SU-DHL-6 (cell line): Measurements from ENCODE around the gene AGBL4.

ENCODE experiments used
- H2AFZ ChIP-seq: fragments of 200-600 bp; sonication (generic); 2 replicates; pipeline ENCODE4 v1.6.1; 2014; ENCODE audit warnings: low read depth, mild to moderate bottlenecking, moderate library complexity, mixed read lengths, antibody characterized with exemption, low read length; ENCODE audit not compliant: severe bottlenecking
- H3F3A ChIP-seq: fragments of 200-600 bp; shearing (Covaris generic); 2 replicates; pipeline ENCODE4 v1.6.0; 2016; ENCODE audit warnings: antibody characterized with exemption, mild to moderate bottlenecking; ENCODE audit not compliant: insufficient read depth
- H3K27ac ChIP-seq: fragments of 200-600 bp; sonication (generic); 2 replicates; pipeline ENCODE4 v1.5.1; 2016; ENCODE audit warnings: low read depth, mild to moderate bottlenecking, low read length, moderate library complexity, mixed read lengths
- H3K27me3 ChIP-seq: fragments of 200-600 bp; sonication (generic), shearing (Covaris generic); 2 replicates; pipeline ENCODE4 v1.6.0; 2014; ENCODE audit warnings: mild to moderate bottlenecking, low read length
- H3K36me3 ChIP-seq: fragments of 200-600 bp; sonication (generic); 2 replicates; pipeline ENCODE4 v1.6.1; 2014; ENCODE audit warnings: mild to moderate bottlenecking, low read length, mixed read lengths
- H3K4me2 ChIP-seq: fragments of 300-600, 200-600 bp; shearing (Covaris generic), sonication (generic); 2 replicates; pipeline ENCODE4 v1.6.0; 2014; ENCODE audit warnings: low read length, low read depth, mild to moderate bottlenecking; ENCODE audit not compliant: poor library complexity, severe bottlenecking
- H3K4me3 ChIP-seq: fragments of 200-600 bp; sonication (generic); 2 replicates; pipeline ENCODE4 v1.5.1; 2014; ENCODE audit warnings: antibody characterized with exemption, low read length, mild to moderate bottlenecking, mixed read lengths; ENCODE audit not compliant: insufficient read depth, poor library complexity, severe bottlenecking
- H3K79me2 ChIP-seq: fragments of 200-600 bp; sonication (generic); 2 replicates; pipeline ENCODE4 v1.6.1; 2014; ENCODE audit warnings: mild to moderate bottlenecking, low read length, moderate library complexity; ENCODE audit not compliant: insufficient read depth
- H3K9ac ChIP-seq: fragments of 200-600 bp; sonication (generic); 2 replicates; pipeline ENCODE4 v1.7.0; 2014; ENCODE audit warnings: mild to moderate bottlenecking, low read length
- H3K9me2 ChIP-seq: fragments of 200-600 bp; sonication (generic); replicated peaks from 2 replicates; pipeline ENCODE4 v1.6.1; 2014; ENCODE audit warnings: low read length; ENCODE audit not compliant: insufficient read depth
- H3K9me3 ChIP-seq: fragments of 200-600 bp; sonication (generic); 2 replicates; pipeline ENCODE4 v1.6.1; 2014; ENCODE audit warnings: low read length, mixed read lengths; ENCODE audit not compliant: insufficient read depth
- H4K20me1 ChIP-seq: fragments of 200-600 bp; sonication (generic); 2 replicates; pipeline ENCODE4 v1.6.1; 2014; ENCODE audit warnings: low read depth, mild to moderate bottlenecking, antibody characterized with exemption, low read length, moderate library complexity, mixed read lengths
- EZH2phosphoT487 ChIP-seq: fragments of 200-600 bp; sonication (generic), shearing (Covaris generic); conservative IDR thresholded peaks from 2 replicates; pipeline ENCODE4 v1.6.1; 2018; ENCODE audit warnings: mild to moderate bottlenecking, antibody characterized with exemption, low read length, moderate library complexity, mixed read lengths
- TF ChIP-seq, protein P1 (sequence below): fragments of 200-600 bp; sonication (generic); IDR thresholded peaks from one replicate; pipeline ENCODE4 v1.5.1; 2017; ENCODE audit warnings: antibody characterized with exemption, mild to moderate bottlenecking, low read length, moderate library complexity; ENCODE audit not compliant: insufficient read depth, poor library complexity, severe bottlenecking

The AGBL4 gene

GRCh38 chr1:48841461-48841860, 1182.3 kb downstream of the AGBL4 start:
- no peaks in the 10 kb centered on the region for H3K9me2 ChIP-seq
- H3K9me3 ChIP-seq, result no peaks in the 10 kb centered on the region
- no peaks in the 10 kb centered on the region for H3K36me3 ChIP-seq
- H3K4me2 ChIP-seq, result no peak overlapping the region
- H3K4me3 ChIP-seq, result no peak overlapping the region
- H3K27ac ChIP-seq, result no peak overlapping the region
- no peaks in the 10 kb centered on the region for H3F3A ChIP-seq
- TF ChIP-seq, protein P1, sequence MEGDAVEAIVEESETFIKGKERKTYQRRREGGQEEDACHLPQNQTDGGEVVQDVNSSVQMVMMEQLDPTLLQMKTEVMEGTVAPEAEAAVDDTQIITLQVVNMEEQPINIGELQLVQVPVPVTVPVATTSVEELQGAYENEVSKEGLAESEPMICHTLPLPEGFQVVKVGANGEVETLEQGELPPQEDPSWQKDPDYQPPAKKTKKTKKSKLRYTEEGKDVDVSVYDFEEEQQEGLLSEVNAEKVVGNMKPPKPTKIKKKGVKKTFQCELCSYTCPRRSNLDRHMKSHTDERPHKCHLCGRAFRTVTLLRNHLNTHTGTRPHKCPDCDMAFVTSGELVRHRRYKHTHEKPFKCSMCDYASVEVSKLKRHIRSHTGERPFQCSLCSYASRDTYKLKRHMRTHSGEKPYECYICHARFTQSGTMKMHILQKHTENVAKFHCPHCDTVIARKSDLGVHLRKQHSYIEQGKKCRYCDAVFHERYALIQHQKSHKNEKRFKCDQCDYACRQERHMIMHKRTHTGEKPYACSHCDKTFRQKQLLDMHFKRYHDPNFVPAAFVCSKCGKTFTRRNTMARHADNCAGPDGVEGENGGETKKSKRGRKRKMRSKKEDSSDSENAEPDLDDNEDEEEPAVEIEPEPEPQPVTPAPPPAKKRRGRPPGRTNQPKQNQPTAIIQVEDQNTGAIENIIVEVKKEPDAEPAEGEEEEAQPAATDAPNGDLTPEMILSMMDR, result no peak
- no peaks in the 10 kb centered on the region for H4K20me1 ChIP-seq
- H3K79me2 ChIP-seq, result no peaks in the 10 kb centered on the region
- no peak overlapping the region for H2AFZ ChIP-seq
- no peak overlapping the region for H3K9ac ChIP-seq
- no peaks in the 10 kb centered on the region for H3K27me3 ChIP-seq

- Histone ChIP-seq H3K27ac (no peak overlapping the region), H3K4me2 (no peak overlapping the region), H3F3A (no peaks in the 10 kb centered on the region), H3K79me2 (no peaks in the 10 kb centered on the region), H3K9me3 (no peaks in the 10 kb centered on the region), H4K20me1 (no peaks in the 10 kb centered on the region), H3K9ac (no peak overlapping the region), H3K4me3 (no peak overlapping the region), H3K27me3 (no peaks in the 10 kb centered on the region), H3K9me2 (no peaks in the 10 kb centered on the region), H2AFZ (no peak overlapping the region), H3K36me3 (no peaks in the 10 kb centered on the region)
- TF ChIP-seq, protein P1, result no peak
- TF ChIP-seq EZH2phosphoT487, result no peak
Measured at GRCh38 chr1:48831120-48831978, 1192.4 kb downstream of the AGBL4 start.

DNA sequence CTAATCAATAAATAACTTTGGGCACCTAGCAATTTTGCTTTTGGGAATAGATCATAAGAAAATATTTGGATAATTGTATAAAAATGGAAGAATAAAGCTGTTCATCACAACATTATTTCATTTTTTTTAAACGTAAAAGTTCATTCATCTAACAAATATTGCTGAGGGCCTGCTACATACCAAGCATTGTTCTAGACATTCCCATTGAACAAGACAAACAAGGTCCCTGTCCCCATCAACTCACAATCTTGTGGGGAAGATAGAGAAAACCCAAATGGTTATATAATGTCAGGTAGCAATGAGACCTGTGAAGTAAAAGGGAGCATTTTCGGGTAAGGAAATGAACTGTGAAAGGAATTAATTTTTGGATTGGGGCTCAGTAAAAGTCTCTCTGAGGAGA, 1193.0 kb downstream of the AGBL4 start:
- Histone ChIP-seq H3K9me3 (no peaks in the 10 kb centered on the region), H4K20me1 (no peaks in the 10 kb centered on the region), H3K9ac (no peak overlapping the region), H3K4me3 (no peak overlapping the region), H3F3A (no peaks in the 10 kb centered on the region), H3K4me2 (no peak overlapping the region), H2AFZ (no peak overlapping the region), H3K36me3 (no peaks in the 10 kb centered on the region), H3K79me2 (no peaks in the 10 kb centered on the region), H3K27ac (no peak overlapping the region), H3K27me3 (no peaks in the 10 kb centered on the region), H3K9me2 (no peaks in the 10 kb centered on the region)
- TF ChIP-seq EZH2phosphoT487, result no peak
- TF ChIP-seq, protein P1, result no peak
